Smooth muscle cell (in vitro differentiated cells): Measurements from ENCODE around the gene KIF7. TPM values are rescaled to one million over a fixed set of nuclear protein-coding genes. Genes with fewer than 3 reads are reported as not detected.

Source experiments
- DNase-seq: peaks from one replicate; lab custom pipeline; 2025; ENCODE audit not compliant: unreplicated experiment; lab: John Stamatoyannopoulos, UW
- H2AFZ ChIP-seq: fragments of 200-600 bp; sonication (generic); 2 replicates; pipeline ENCODE4 v1.6.0; 2016; ENCODE audit warnings: antibody characterized with exemption, low read depth, mild to moderate bottlenecking
- H3F3A ChIP-seq: fragments of 200-600 bp; sonication (generic); 2 replicates; pipeline ENCODE4 v1.6.0; 2017; ENCODE audit warnings: antibody characterized with exemption, low read depth
- H3K27ac ChIP-seq: fragments of 200-600 bp; sonication (generic); 2 replicates; pipeline ENCODE4 v1.5.1; 2016; ENCODE audit warnings: low read depth, mild to moderate bottlenecking
- H3K27me3 ChIP-seq: fragments of 200-600 bp; sonication (generic); 2 replicates; pipeline ENCODE4 v1.6.1; 2016; ENCODE audit warnings: low read depth, mild to moderate bottlenecking
- H3K36me3 ChIP-seq: fragments of 200-600 bp; sonication (generic); 2 replicates; pipeline ENCODE4 v1.5.1; 2016; ENCODE audit warnings: low read depth
- H3K4me1 ChIP-seq: fragments of 200-600 bp; sonication (generic); 2 replicates; pipeline ENCODE4 v1.5.1; 2016; ENCODE audit warnings: low read depth
- H3K4me2 ChIP-seq: fragments of 200-600 bp; sonication (generic); 2 replicates; pipeline ENCODE4 v1.6.0; 2016; ENCODE audit warnings: mild to moderate bottlenecking
- H3K4me3 ChIP-seq: fragments of 200-600 bp; sonication (generic); 2 replicates; pipeline ENCODE4 v1.5.1; 2016; ENCODE audit warnings: mild to moderate bottlenecking
- H3K79me2 ChIP-seq: fragments of 200-600 bp; sonication (generic); 2 replicates; pipeline ENCODE4 v1.6.0; 2016; ENCODE audit warnings: low read depth, mild to moderate bottlenecking
- H3K9ac ChIP-seq: fragments of 200-600 bp; sonication (generic); 2 replicates; pipeline ENCODE4 v1.6.0; 2016; ENCODE audit warnings: low read depth
- H3K9me3 ChIP-seq: fragments of 200-600 bp; sonication (generic); replicated peaks from 2 replicates; pipeline ENCODE4 v1.5.1; 2016; ENCODE audit warnings: low read depth
- H4K20me1 ChIP-seq: fragments of 200-600 bp; sonication (generic); 2 replicates; pipeline ENCODE4 v1.6.0; 2016; ENCODE audit warnings: low read depth
- WGBS: methylation state at CpG from one replicate; pipeline ENCODE4 v1.1.7; 2016; ENCODE audit warnings: low lambda C conversion rate; 5-methylcytosine and 5-hydroxymethylcytosine counted together
- polyA plus RNA-seq: library from polyadenylated mRNA; unstranded; fragments of >200 nt; fragmentation: Nextera tagmentation; extraction: Ambion mirVana; gene quantifications from 2 replicates; pipeline ENCODE4 v1.2.1, GENCODE V29; 2016
- total RNA-seq: library from RNA; depleted of rRNA; stranded (reverse); fragments of >200 nt; gene quantifications from 2 replicates; pipeline ENCODE4 v1.2.3, GENCODE V29; 2014
- TF ChIP-seq, protein P1 (sequence below): fragments of 200-600 bp; sonication (generic); IDR thresholded peaks from 2 replicates; pipeline ENCODE4 v1.5.1; 2017; ENCODE audit warnings: borderline replicate concordance, mild to moderate bottlenecking, antibody characterized with exemption; ENCODE audit not compliant: insufficient read depth, poor library complexity, severe bottlenecking

KIF7 gene
- total and polyA plus RNA-seq, 2 experiments from 2014 or later = 4.8 to 7.6 TPM

DNA sequence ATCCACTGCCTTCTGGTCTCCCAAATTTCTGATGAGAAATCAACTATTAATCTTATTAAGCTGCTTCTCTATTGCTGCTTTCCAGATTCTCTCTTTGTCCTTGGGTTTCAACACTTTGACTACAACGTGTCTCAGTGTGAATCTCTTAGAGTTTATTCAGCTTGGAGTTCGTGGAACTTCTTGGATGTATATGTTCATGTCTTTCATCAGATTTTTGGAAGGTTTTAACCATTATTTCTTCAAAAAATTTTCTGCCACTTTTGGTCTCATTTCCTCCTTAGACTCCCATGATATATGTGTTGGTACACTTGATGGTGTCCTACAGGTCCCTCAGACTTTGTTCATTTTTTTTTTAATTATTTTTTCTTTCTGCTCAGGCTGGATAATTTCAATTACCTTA is 44.0 kb downstream of the KIF7 start:
- Histone ChIP-seq H3K4me3 (no peak overlapping the region), H3K27me3 (no peaks in the 10 kb centered on the region), H3F3A (no peaks in the 10 kb centered on the region), H3K36me3 (peaks cover 8% of the 10 kb centered on the region), H3K79me2 (no peaks in the 10 kb centered on the region), H2AFZ (no peak overlapping the region), H3K4me2 (no peak overlapping the region), H4K20me1 (no peaks in the 10 kb centered on the region), H3K4me1 (no peaks in the 10 kb centered on the region), H3K27ac (no peak overlapping the region), H3K9ac (no peak overlapping the region), H3K9me3 (peaks cover 7% of the 10 kb centered on the region)
- TF ChIP-seq, protein P1, sequence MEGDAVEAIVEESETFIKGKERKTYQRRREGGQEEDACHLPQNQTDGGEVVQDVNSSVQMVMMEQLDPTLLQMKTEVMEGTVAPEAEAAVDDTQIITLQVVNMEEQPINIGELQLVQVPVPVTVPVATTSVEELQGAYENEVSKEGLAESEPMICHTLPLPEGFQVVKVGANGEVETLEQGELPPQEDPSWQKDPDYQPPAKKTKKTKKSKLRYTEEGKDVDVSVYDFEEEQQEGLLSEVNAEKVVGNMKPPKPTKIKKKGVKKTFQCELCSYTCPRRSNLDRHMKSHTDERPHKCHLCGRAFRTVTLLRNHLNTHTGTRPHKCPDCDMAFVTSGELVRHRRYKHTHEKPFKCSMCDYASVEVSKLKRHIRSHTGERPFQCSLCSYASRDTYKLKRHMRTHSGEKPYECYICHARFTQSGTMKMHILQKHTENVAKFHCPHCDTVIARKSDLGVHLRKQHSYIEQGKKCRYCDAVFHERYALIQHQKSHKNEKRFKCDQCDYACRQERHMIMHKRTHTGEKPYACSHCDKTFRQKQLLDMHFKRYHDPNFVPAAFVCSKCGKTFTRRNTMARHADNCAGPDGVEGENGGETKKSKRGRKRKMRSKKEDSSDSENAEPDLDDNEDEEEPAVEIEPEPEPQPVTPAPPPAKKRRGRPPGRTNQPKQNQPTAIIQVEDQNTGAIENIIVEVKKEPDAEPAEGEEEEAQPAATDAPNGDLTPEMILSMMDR = no peak
- DNase-seq = no peak
- WGBS = 95% methylated on average over 2 of the region's 2 CpGs

DNA sequence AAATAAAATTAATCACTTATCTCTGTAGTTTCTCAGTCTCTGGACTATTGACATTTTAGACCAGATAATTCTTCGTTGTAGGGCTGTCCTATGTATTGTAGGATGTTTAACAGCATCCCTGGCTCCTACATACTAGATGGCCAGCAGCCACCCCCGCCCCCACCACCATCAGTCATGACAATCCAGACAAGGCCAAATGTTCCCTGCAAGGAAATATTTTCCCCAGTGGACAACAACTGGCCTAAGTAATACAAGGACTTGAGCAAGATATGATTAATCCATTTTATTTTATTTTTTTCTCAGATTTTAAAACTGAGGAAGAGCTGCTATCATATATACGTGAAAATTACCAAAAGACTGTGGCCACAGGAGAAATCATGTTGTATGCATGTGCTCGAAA is 56.2 kb downstream of the KIF7 start:
- Histone ChIP-seq H3K4me2 (no peak overlapping the region), H3K79me2 (no peaks in the 10 kb centered on the region), H4K20me1 (no peaks in the 10 kb centered on the region), H3K9me3 (no peaks in the 10 kb centered on the region), H3K36me3 (no peaks in the 10 kb centered on the region), H3K4me3 (no peak overlapping the region), H3K27ac (no peak overlapping the region), H3K9ac (no peak overlapping the region), H2AFZ (no peak overlapping the region), H3K27me3 (no peaks in the 10 kb centered on the region), H3F3A (no peaks in the 10 kb centered on the region), H3K4me1 (no peaks in the 10 kb centered on the region)
- 96% methylated on average over 4 of the region's 4 CpGs for WGBS
- TF ChIP-seq, protein P1 = no peak
- no peak for DNase-seq

DNA sequence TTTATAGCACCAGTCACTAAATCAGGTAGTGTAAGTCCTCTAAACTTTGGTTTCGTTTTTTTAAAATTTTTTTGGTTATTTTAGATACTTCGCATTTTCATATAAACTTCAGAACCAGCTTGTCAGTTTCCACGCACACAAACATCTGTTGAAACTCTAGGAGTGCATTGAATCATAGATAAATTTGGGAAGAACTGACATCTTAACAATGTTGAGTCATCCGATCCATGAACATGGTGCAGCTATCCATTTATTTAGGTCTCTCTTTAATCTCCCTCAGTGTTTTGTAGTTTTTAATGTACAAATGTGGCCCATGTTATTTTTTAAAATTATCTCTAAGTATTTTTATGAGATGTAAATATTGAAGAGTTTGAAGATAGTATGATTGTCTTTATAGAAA is 62.2 kb downstream of the KIF7 start:
- Histone ChIP-seq H3K4me3 (no peak overlapping the region), H3K27me3 (no peaks in the 10 kb centered on the region), H3K9me3 (no peaks in the 10 kb centered on the region), H3F3A (no peaks in the 10 kb centered on the region), H2AFZ (no peak overlapping the region), H3K4me1 (no peaks in the 10 kb centered on the region), H3K79me2 (no peaks in the 10 kb centered on the region), H3K9ac (no peak overlapping the region), H3K27ac (no peak overlapping the region), H3K36me3 (no peaks in the 10 kb centered on the region), H4K20me1 (no peaks in the 10 kb centered on the region), H3K4me2 (no peak overlapping the region)
- WGBS = 89% methylated on average over 4 of the region's 4 CpGs
- TF ChIP-seq, protein P1 = no peak
- DNase-seq = no peak

DNA sequence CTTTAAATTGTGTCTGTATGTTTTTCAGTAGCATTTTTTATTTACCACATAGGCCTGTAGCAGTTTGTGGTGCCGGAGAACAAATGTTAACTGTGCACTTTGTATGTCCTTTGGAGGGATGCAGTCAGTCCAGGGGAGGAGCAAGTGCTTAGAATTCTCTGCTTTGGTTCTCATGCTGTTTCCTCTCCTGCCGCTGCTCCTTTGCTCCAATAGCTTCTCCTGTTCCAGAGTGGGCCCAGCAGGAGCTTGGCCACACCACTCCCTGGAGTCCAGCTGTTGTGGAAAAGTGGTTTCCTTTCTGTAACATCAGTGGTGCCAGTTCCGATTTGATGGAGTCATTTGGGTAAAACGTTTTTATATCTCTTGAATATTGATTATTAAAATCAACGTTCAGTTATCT is 63.4 kb downstream of the KIF7 start:
- no peaks in the 10 kb centered on the region for H3K9me3 ChIP-seq
- DNase-seq = no peak
- H4K20me1 ChIP-seq = no peaks in the 10 kb centered on the region
- TF ChIP-seq, protein P1 = no peak
- H3F3A ChIP-seq = no peaks in the 10 kb centered on the region
- no peaks in the 10 kb centered on the region for H3K79me2 ChIP-seq
- H2AFZ ChIP-seq = no peak overlapping the region
- H3K9ac ChIP-seq = no peak overlapping the region
- no peaks in the 10 kb centered on the region for H3K4me1 ChIP-seq
- H3K4me3 ChIP-seq = no peak overlapping the region
- no peaks in the 10 kb centered on the region for H3K27me3 ChIP-seq
- no peaks in the 10 kb centered on the region for H3K36me3 ChIP-seq
- H3K27ac ChIP-seq = no peak overlapping the region
- 91% methylated on average over 5 of the region's 5 CpGs for WGBS
- no peak overlapping the region for H3K4me2 ChIP-seq
